ENCODE data around the gene CEP290.
"Not testable (repeated sequence)": the region's sequence is repeated elsewhere in the genome, so short reads cannot be mapped to it uniquely, and the experiment has no call there.

Gene CEP290

GRCh38 chr12:88056571-88056970 lies 85.3 kb downstream of the CEP290 start:
- no peak for DNase-seq (ENCODE audit: low read depth)

- peak; percentile 52 for DNase-seq (ENCODE audit: low read depth)
Measured at GRCh38 chr12:88052686-88053085, 89.2 kb downstream of the CEP290 start.

- DNase-seq (ENCODE audit: low read depth): no peak
Measured at GRCh38 chr12:88044035-88044434, 97.9 kb downstream of the CEP290 start.

GRCh38 chr12:88037770-88038169 lies 104.1 kb downstream of the CEP290 start:
- no peak for DNase-seq (ENCODE audit: low read depth)

- peak; percentile 67 for DNase-seq (ENCODE audit: low read depth)
Measured at GRCh38 chr12:88036353-88036965, 105.4 kb downstream of the CEP290 start.

GRCh38 chr12:88035907-88036289 lies 106.0 kb downstream of the CEP290 start:
- no peak for DNase-seq (ENCODE audit: low read depth)

GRCh38 chr12:88035271-88035906 lies 106.5 kb downstream of the CEP290 start:
- DNase-seq (ENCODE audit: low read depth): peak; percentile 84

GRCh38 chr12:88031161-88031560 lies 110.7 kb downstream of the CEP290 start:
- not testable (repeated sequence) for DNase-seq (ENCODE audit: low read depth)

GRCh38 chr12:88029093-88029665 lies 112.7 kb downstream of the CEP290 start, which contains the start of gene C12orf50:
Gene C12orf50 (minus strand): TSS chr12:88029401. CDS start chr12:88026962, 2,439 bp downstream.
- DNase-seq (ENCODE audit: low read depth): no peak

- no peak for DNase-seq (ENCODE audit: low read depth)
Measured at GRCh38 chr12:88026196-88026595, 115.7 kb downstream of the CEP290 start.

GRCh38 chr12:88017964-88018363 lies 123.9 kb downstream of the CEP290 start:
- no peak for DNase-seq (ENCODE audit: low read depth)

GRCh38 chr12:88015825-88016224 lies 126.1 kb downstream of the CEP290 start:
- no peak for DNase-seq (ENCODE audit: low read depth)

- no peak for DNase-seq (ENCODE audit: low read depth)
Measured at GRCh38 chr12:88011755-88012154, 130.1 kb downstream of the CEP290 start.

- no peak for DNase-seq (ENCODE audit: low read depth)
Measured at GRCh38 chr12:88006351-88006750, 135.5 kb downstream of the CEP290 start.

- no peak for DNase-seq (ENCODE audit: low read depth)
Measured at GRCh38 chr12:88001327-88001726, 140.6 kb downstream of the CEP290 start.

All from EH (cell line).